Measurements from ENCODE around the gene TOPORS. TPM values are rescaled to one million over a fixed set of nuclear protein-coding genes. Genes with fewer than 3 reads are reported as not detected.
"Not testable (repeated sequence)": the region's sequence is repeated elsewhere in the genome, so short reads cannot be mapped to it uniquely, and the experiment has no call there.

The TOPORS gene
- 8.7 TPM for total RNA-seq
- long read RNA-seq, full-length matches to known transcripts, result 1 of 3 reads
- long read RNA-seq, partial matches to known transcripts, result 0 of 3 reads
- long read RNA-seq, other reads (novel, unspliced or antisense), result 2 of 3 reads

DNA sequence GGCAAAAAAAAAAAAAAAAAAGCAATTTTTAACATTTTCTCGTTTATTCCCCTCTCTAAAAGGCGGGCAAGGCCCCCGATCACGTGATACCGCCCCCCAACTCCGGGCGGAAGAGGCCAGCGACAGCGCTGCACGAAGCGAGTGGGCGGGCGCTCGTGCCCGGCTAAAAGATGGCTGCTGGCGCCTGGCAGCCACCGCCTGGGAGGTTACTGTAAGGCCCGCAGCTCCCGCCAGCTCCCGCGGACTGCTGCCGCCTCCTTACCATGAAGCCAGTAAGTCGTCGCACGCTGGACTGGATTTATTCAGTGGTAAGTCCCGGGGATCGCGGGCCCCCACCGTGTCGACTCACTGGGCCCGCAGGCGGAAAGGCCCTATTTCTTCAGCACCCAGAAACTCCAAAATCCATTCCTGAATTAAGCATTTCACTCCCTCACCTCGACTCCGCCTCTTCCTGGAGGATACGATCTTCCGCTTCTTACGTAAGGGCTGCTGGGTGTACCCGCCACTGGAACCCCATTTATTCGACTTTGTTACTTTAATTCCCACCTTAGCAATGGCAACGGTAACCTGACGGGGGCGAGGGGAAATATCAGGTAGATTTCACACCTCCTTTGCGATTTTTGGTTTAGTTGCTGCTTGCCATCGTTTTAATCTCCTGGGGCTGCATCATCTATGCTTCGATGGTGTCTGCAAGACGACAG is at the start of gene TOPORS, which contains the start of gene SMIM27:
TOPORS (minus strand) TSS at position 415 of the 701 bp plus-strand sequence; CDS start at position 265, 150 bp downstream.
SMIM27 (plus strand) TSS at position 156 of the 701 bp plus-strand sequence; CDS start at position 264, 108 bp downstream.
- intact Hi-C loops (cut with DNase I), result loop anchor here (5.0 kb wide), 1 partner anchor 920 kb away; the partner anchor contains the start of gene NOL6
- DNase-seq (ENCODE audit: missing footprints), result peak; percentile 97
- peak; percentile 96 for ATAC-seq

DNA sequence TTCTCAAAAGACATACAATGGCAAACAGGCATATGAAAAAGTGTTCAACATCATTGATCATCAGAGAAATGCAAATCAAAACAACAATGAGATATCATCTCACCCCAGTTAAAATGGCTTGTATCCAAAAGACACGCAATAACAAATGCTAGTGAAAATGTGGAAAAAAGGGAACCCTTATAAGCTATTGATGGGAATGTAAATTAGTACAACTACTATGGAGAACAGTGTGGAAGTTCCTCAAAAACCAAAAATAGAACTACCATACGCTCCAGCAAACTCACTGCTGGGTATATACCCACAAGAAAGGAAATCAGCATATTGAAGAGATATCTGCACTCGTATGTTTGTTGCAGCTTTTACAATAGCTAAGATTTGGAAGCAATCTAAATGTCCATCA is 46.6 kb upstream of the TOPORS start:
- intact Hi-C loops (cut with DNase I); ATAC-seq; DNase-seq (ENCODE audit: missing footprints): not testable (repeated sequence)

DNA sequence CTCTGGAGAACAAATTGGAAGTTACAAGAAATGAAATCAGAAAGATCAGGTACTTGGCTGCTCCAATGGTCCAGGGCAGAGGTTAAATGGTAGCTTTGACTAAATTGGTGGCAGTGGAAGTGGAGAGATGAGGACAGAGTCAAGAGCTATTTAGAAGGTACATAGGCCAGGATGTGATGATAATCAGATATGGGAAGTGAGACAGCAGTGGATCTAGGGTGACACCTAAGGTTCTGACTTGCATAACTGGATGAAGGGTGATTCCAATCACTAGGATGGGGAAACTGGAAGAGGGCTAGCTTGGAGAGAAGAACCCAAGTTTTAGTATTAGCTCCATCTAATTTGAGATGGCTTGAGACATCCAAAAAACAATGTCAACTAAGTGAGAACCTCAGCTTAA is 44.5 kb upstream of the TOPORS start:
- intact Hi-C loops (cut with DNase I), result no loop called here
- ATAC-seq (no peak), DNase-seq (ENCODE audit: missing footprints) (no peak)

DNA sequence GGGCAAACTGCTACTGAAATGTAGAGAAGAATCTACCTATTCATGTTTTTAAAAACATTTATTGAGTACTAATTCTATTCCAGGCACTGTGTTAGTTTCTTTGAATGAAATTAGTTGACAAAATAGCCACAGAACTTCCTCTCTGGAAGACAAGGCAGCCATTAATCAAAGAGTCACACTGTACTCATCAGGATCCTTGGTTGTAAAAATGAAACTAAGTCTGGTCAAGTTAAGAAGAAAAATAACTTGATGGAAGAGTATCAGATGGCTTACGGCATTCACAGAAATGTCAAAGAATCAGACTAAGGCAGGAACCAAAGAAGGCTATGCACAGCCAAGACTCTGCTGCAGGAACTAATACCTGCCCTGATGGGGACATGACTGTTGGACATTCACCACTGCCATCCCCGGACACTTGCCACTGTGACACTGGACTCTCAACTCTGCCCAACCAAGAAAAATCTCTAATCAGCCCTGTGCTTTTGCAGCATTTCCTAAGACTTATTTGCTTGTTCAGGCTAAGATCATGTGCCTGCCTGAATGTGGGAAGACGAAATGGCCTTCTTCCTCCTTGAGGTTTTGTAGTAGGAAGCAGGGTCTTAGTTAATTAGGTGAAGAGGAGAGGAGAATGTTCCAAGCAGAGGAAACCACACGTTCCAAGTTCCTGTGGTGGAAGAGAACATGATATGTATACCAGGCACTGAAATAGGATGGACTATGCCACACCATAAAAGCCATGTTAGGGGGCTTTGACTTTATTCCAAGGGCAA is 43.9 kb upstream of the TOPORS start:
- DNase-seq (ENCODE audit: missing footprints), result no peak
- intact Hi-C loops (cut with DNase I), result no loop called here
- ATAC-seq, result no peak

DNA sequence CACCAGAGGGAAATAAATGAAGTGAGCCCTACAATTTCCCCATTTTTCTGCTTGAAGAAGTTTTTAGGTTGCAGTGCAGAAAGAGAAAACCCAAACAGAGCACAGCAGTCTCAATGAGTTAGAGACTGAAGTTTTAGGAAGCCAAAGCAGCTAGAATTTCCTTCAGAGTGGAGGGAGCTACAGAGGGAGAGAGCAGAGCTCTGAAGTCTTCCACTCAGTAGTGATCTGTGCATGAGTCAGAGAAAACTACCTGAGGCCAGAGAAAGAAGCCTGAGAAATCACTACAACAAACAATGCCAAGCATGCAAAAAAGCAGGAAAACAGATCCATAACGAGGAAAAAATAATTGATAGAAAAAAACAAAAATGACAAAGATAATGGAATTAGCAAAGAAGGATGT is 38.5 kb upstream of the TOPORS start:
- DNase-seq (ENCODE audit: missing footprints), result no peak
- ATAC-seq, result no peak
- intact Hi-C loops (cut with DNase I), result no loop called here

DNA sequence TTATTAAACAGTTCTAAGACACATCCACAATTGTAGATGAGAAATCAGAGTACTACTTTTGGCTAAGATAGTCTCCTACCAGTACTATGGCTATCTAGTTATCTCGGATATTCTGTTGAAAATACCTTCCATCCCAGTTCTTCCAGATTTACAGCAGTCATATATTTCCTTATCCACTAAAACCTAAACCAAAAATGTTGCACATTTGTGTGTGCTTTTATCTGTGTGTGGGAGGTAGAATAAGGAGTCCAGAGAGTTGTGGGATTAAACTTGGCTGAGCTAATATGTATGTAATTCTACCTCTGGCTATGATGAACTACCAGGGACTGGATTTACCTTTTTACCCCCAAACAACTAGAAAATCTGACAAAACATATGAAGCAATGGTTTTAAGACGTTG is 38.1 kb upstream of the TOPORS start:
- intact Hi-C loops (cut with DNase I), result no loop called here
- DNase-seq (ENCODE audit: missing footprints), result no peak
- ATAC-seq, result no peak

DNA sequence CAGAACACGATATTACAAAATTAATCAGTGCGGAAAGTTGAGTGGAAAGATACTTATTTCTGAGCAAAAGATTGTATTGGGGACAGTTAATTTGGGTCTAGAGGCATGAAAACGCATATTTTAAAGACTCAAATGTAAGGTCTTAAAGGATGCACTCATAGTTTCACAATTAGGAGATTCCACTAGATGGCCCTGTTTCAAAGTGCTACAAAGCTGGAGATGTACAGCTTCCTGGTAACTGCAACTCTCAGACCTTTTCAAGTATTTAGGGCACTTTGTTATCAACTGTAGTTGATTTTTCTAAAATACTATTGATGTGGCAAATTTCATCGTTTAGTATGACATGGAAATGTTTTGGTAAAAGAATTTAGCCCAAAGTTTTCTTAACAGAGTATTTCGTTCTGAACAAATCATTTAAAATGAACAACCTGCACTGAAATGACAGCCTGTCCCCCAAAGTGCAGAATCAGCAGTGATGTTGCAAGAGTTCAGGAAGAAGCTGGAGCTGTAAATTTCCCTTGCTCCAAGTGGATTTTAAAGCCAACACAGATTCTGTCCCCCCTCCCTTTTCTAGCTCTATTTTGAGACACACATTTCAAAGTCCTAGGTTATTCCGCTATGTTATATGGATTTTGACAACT is 36.8 kb upstream of the TOPORS start:
- ATAC-seq (no peak), DNase-seq (ENCODE audit: missing footprints) (no peak)
- intact Hi-C loops (cut with DNase I), result loop anchor here (2.0 kb wide), 1 partner anchor 378 kb away; no protein-coding TSS in a partner anchor

DNA sequence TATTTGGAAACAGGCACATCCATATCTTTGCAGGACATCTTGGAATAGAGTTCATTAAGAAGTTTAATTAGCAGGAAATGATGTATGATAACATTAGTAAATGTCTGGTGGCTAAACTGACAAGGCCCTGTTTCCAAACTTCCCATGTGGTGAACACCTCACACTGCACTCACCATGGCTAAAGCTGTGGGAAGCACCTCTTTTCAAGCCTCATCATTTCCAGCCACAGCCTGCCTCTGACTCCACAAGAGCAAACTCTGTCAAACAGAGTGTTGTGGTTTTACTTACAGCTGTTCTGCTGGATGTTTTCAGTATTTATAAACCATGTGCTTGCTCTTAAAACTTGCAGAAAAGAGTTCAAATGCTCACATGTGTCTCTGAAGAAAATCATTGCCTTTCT is 35.5 kb upstream of the TOPORS start:
- intact Hi-C loops (cut with DNase I), result loop anchor here (2.0 kb wide), 1 partner anchor 379 kb away; no protein-coding TSS in a partner anchor
- no peak for ATAC-seq
- no peak for DNase-seq (ENCODE audit: missing footprints)

DNA sequence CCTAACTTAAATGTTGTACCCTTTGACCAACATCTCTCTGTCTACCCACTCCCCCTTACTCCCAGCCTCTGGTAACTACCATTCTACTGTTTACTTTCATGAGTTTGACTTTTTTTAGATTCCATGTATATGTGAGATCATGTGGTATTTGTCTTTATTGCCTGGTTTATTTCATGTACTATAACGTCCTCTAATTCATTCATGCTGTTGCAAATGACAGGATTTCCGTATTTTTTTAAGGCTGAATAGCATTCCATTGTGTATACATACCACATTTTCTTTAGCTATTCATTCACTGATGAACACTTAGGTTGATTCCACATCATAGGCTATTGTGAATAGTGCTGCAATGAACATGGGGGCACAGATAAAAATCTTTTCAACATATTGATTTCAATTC is 32.4 kb upstream of the TOPORS start:
- ATAC-seq (no peak), DNase-seq (ENCODE audit: missing footprints) (no peak)
- intact Hi-C loops (cut with DNase I), result no loop called here

DNA sequence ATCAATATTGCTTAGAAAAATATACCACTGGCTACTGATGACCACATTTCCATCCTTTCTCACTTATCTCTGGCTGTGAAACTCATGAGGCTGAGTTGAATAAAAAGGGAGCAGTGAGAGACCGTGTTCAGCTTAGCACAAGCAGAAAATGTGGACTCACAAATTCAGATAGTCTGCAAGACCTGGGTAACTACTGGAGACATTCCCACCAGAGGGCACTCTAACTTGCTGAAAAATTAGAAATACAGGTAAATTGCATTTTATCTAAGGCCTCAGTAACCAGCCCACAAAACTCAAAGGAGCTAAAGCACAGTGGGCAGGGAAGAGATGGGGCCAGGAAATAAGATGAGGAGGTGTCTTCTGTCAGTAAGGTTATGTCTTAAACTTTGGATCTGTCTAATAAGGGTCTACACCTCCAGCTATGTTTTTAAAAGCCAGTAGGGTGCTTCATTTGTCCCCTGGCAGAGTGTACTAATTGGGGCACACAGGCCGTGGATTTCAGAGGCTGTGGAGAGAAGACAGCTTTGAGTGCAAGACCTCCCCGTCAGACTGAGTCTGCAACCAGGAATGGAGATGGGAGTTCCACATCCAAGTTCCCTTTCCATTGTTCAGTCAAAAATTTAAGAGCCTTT is 29.2 kb upstream of the TOPORS start:
- DNase-seq (ENCODE audit: missing footprints) (no peak), ATAC-seq (no peak)
- intact Hi-C loops (cut with DNase I), result no loop called here

DNA sequence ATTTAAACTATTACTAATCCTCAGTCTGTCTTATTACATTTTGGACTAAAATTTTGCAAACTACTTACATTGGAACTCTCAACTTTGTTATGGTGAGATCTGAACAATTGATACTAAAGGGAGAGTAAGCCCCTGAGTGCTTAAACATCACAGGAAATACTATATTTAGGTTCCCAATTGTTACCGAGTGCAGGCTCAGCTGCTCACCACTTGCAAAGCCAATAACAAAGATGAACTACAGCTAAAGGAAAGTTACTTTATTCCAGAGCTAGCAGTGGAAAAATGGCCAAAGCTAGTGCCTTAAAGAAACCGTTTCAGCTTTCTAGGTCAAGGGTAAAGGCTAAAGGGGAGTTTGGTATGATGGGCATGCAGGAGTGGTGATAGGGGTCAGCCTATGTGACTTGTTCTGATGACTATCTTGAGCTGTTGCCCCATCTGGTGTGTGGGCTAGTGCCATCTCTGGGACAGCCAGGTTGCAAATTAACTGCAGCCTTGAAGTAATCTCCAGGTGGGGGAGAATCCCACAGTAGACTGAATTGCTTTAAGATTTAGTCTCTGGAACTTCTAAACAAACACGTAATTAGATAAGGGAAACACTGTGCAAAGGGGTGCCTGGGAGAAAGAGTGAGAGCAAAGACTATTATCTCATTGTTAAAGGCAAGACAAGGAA is 28.4 kb upstream of the TOPORS start:
- ATAC-seq (no peak), DNase-seq (ENCODE audit: missing footprints) (no peak)
- intact Hi-C loops (cut with DNase I), result no loop called here

DNA sequence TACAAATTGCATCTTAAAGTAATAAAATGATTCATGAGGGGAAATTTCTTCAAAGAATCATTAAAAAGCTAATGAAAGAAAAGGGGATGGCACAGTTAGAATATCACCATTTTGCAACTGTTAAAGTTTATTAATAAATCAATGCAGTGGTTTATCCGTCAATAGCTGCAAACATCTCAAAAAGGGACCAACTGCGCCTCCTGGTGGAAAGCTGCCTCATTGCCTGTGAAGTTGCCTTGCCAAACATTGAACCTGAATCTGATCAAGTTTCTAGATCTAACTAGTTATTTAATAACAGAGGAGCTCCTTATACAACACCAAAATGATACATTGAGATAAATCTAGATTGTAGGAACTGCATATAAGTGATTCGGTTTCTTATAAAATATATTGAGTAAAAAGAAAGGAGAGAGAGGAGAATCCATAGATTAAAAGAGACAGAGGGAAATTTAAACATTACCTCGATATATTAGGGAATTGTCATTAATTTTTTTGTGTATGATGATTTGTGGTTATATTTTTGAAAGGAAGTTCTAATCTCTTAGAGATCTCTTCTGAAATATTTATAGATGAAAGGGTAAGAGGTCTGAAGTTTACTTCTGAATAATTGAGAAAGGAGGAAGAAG is 27.4 kb upstream of the TOPORS start:
- intact Hi-C loops (cut with DNase I), result loop anchor here (1.0 to 2.0 kb wide), 2 partner anchors 201 to 389 kb away; no protein-coding TSS in a partner anchor
- ATAC-seq (no peak), DNase-seq (ENCODE audit: missing footprints) (peak; percentile 69)

DNA sequence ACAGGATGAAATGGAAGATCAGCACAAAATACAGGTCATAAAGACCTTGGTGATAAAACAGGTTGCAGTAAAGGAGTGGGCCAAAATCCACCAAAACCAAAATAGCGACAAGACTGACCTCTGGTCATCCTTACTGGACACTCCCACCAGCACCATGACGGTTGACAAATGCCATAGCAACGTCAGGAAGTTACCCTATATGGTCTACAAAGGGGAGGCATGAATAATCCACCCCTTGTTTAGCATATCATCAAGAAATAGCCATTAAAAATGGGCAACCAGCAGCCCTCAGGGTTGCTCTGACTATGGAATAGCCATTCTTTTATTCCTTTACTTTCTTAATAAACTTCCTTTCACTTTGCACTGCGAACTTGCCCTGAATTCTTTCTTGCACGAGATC is 26.6 kb upstream of the TOPORS start:
- no peak for ATAC-seq
- intact Hi-C loops (cut with DNase I), result loop anchor here (1.0 to 2.0 kb wide), 2 partner anchors 200 to 390 kb away; no protein-coding TSS in a partner anchor
- no peak for DNase-seq (ENCODE audit: missing footprints)

DNA sequence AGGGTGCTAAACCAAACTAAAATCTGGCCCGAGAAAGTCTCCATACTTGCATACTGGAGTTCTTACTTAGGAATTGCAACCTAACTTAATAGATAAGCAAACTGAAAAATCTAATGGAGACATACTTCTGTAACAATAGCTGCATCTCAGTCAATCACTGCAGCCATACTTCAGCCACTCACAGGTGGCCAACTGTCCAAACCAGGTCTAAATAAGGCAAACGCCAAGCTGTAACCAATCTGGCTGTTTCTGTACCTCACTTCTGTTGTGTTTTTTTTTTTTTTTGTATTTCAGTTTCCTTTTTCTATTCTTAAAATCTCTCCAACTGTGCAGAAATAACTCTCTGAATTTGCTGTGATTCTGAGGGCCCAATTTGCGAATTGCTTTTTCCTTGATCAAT is 24.9 kb upstream of the TOPORS start:
- no peak for ATAC-seq
- intact Hi-C loops (cut with DNase I), result no loop called here
- DNase-seq (ENCODE audit: missing footprints), result no peak

DNA sequence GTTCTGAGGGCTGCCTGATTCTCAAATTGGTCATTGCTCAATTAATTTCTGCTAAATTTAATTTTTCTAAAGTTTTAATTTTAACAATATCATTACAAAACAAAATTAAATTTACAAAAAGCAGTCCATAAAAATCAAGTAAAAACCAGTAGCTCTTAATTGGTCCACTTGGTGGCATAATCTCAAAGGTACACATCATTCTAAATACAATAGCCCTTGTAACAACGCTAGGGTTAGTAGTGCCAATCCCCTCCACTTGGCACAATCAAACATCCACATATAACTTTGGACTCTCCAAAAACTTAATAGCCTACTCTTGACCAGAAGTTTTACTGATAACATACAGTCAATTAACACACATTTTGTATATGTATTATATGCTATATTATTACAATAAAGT is 22.5 kb upstream of the TOPORS start:
- intact Hi-C loops (cut with DNase I), result no loop called here
- no peak for ATAC-seq

DNA sequence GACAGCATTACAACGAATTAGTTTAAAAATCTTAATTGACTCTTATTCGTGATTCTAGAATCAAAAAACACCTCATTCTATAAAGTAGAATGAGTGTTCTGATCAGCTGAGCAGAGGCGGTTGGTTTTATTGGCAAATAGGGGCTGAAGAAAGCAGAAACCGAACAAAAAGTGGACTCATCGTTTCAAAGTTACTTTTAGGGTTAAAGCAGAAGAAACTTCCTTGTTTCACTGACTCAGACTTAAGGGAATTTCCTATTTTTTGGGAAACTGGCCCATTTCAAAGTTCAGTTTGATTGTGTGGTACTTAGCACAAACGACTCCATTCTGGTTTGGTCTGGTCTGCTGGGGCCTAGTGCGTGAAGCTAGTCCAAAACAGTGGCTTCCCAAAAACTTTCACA is 21.4 kb upstream of the TOPORS start:
- intact Hi-C loops (cut with DNase I), result loop anchor here (1.0 to 2.0 kb wide), 2 partner anchors 47 to 190 kb away; partner anchors contain the start of genes ACO1 and RIGI
- ATAC-seq (no peak), DNase-seq (ENCODE audit: missing footprints) (no peak)

More for the DNA sequence above, 22.5 kb upstream of the TOPORS start:
- no peak for DNase-seq (ENCODE audit: missing footprints)

DNA sequence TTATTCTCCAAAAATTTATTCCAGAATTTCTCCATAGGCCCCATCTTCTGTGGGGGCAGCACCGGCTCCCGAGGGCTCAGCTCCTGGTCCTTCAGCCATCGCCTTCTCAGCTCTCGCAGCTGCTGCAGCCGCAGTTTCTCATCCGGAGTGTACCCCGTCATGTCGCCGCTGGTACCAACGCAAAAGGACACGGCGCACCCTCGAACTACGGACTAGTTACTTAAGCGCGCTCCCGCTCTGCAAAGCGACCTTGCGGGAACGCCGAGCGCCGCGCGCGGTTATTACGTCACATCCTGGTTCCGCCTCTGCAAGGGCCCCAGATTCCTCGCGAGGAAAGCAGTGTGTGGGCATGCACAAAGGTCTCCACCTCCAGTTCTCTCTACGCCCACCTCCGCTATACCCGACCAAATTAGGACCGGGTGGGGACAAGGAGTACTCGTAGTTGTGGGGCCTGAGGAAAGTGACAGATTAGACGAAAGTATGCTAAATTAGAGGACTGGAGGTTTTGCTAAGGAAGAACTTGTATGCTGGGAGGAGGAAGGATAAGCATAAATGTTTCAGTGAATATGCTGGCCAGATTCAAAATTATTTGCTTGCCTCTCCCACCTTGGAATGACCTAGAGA is 20.6 kb upstream of the TOPORS start, which contains the start of gene NDUFB6:
NDUFB6 (minus strand) TSS at position 260 of the 624 bp plus-strand sequence; CDS start at position 161, 99 bp downstream.
- DNase-seq (ENCODE audit: missing footprints) (peak; percentile 98), ATAC-seq (peak; percentile 97)
- intact Hi-C loops (cut with DNase I), result loop anchor here (1.0 to 2.0 kb wide), 3 partner anchors 22 to 189 kb away; partner anchors contain the start of genes ACO1 and RIGI

All from Right ventricle myocardium inferior (tissue), 1 donor.